HG03108 (cell line): ENCODE results near the gene OSTC.

Experiments used
- ATAC-seq: cut with Tn5 transposase; IDR thresholded peaks from one replicate; pipeline ENCODE4 v1.9.1; 2021; ENCODE audit warnings: moderate library complexity; ENCODE audit not compliant: unreplicated experiment

The OSTC gene

GRCh38 chr4:108644237-108644636 lies 6.2 kb upstream of the OSTC start:
- no peak for ATAC-seq

- no peak for ATAC-seq
These were observed 3.7 kb upstream of the OSTC start for GRCh38 chr4:108646706-108647105.

GRCh38 chr4:108649863-108650211 lies 562 bp upstream of the OSTC start:
- peak; percentile 14 for ATAC-seq

DNA sequence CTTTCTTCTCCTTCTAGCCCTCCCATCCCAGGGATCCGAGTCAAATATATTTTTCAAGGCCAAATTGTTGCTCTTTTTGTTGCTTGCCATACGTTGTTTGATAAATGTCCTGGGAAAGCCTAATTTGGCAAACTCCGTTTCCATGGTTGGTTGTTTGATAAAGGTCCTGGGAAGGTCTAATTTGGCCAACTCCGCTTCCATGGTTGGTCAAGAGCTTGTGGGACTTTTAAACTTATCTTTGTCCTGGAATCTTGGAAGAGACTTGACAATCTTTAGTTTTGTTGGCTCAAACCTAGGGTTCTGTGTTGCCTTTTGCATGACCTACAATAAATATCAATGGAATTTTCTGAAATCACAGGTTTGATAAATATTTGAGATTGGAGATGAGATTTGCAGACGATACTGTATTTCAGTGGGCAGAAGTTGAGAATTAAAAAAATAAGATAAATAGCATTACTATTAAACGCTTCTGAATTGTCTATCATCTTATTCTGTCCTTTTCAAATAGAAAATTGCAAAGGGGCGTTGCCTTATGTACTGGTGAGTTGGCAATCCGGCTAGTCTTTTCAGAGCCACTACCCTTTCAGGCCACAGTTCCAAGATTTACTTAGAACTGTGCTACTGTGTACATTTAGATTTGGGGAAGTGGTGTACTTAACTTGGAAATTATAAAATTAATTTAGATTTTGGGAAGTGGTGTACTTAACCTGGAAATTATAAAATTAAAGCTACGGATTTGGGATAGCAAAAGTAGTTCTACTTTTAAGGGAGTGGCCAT lies 804 bp downstream of the OSTC start:
- no peak for ATAC-seq

DNA sequence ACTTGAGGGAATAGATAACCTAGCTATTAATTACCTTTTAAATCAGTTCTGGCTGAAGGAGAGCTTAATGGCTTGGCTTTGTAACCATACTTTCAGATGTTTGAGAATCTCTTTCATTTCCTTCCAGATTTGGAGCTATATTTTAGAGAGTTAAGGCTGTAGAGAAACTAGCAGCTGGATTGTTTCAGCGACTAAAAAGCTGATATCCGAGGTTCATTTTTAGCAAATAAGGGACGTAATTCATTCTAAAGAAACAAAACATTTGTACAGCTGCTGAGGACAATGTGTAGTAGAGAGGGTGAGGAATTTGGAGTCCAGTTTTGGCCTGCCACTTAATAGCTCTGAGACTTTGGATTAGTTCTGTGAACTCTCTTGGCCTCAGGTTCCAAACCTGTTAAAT lies 12.2 kb downstream of the OSTC start:
- ATAC-seq: no peak

GRCh38 chr4:108674356-108674977 lies 24.1 kb downstream of the OSTC start:
- ATAC-seq: no peak

DNA sequence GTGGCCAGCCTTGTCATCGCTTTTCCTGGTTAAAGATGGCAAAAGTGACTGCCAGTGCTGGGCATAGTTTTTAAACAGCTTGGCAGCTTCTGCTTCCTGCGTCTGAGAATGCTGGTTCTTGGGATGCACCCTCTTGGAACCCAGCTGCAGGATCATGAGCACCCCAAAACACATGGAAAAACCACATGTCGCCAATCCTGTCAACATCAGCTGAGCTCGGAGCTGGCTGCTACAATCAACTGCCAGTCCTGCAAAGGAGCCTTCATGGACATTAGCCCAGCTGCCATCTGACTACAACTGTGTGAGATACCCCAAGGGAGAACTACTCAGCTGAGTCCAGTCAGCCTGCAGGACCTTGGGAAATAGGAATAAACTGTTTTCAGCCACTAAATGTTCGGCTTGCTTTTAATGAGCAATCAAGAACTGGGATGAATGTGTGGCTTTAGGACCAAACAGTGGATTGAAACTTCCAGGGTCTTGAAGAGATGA lies 31.0 kb downstream of the OSTC start:
- no peak for ATAC-seq

DNA sequence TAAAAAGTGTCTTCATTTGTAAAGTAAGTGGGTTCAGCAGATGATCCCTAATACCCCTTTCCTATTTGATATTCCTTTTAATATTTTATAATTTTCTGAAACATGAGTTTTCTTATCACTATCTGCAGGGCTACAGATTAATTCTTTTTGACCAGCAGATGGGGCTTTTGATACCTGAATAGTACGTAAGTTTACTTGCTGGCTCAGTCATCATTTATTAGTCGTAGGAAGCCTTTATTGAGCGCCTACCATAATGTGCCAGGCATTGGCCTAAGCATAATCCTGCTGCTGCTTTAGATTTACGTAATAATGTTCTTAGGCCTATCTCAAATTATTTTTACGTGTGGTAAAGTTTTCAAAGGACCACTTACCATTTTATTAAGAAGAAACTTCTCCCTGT lies 33.1 kb downstream of the OSTC start:
- ATAC-seq: no peak

- no peak for ATAC-seq
These were observed 34.8 kb downstream of the OSTC start for GRCh38 chr4:108685036-108685686.

- no peak for ATAC-seq
These were observed 40.3 kb downstream of the OSTC start for GRCh38 chr4:108690738-108691137.

DNA sequence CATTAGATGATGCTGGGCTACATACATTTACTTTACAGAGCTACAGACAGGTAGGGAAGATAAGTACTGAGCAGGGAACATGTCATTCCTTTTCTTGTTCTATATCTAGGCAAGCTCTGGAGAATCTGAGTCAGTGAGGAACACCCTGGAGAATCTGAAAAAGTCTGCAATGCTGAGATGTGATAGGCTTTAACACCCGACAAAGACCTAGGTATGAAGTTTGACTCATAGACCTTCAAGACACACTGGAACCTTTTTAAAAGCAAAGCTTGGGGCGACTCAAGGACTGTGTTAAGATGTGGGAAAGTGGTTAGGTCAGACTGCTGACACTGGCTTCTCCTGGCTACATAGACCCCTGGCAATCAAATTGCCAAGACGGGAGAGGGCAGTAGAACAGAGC lies 42.8 kb downstream of the OSTC start:
- ATAC-seq: no peak

- ATAC-seq: no peak
These were observed 43.4 kb downstream of the OSTC start for GRCh38 chr4:108693819-108694218.

DNA sequence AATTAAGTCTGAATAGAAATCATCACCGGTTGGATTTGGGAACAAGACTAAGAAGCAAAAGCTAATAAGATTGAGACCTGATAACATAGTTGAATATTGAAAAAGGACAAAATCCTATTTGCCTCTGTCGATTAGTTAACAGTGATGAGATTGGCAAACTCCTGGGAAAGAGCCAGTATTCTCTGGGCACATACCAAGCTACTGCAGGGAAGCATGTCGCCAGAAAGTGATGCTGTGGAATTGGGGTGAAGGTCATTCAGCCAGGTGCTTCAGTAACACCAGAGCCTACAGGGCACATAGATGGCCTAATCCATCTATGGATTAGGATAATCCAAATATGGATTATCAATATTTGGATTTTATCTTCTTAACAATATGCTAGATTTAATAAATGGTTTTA lies 44.0 kb downstream of the OSTC start:
- no peak for ATAC-seq

DNA sequence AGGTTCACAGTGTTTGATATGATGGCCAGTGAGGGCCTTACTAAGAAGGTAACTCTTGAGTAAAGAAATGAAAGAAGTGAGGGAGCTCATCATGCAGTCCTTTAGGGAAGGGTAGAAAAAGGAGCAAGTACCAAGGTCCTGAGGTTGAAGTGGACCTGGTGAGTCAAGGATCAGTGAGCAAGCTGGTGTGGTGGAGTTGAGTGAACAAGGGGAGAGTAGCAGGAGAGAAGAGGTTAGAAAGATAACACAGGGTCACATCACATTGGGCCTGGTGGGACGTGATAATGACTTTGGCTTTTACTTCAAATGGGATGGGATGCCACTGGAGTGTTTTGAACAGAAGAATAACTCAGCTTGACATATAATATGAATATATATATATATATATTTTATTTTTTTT lies 44.7 kb downstream of the OSTC start:
- ATAC-seq: no peak

- no peak for ATAC-seq
These were observed 45.8 kb downstream of the OSTC start for GRCh38 chr4:108696160-108696559.

DNA sequence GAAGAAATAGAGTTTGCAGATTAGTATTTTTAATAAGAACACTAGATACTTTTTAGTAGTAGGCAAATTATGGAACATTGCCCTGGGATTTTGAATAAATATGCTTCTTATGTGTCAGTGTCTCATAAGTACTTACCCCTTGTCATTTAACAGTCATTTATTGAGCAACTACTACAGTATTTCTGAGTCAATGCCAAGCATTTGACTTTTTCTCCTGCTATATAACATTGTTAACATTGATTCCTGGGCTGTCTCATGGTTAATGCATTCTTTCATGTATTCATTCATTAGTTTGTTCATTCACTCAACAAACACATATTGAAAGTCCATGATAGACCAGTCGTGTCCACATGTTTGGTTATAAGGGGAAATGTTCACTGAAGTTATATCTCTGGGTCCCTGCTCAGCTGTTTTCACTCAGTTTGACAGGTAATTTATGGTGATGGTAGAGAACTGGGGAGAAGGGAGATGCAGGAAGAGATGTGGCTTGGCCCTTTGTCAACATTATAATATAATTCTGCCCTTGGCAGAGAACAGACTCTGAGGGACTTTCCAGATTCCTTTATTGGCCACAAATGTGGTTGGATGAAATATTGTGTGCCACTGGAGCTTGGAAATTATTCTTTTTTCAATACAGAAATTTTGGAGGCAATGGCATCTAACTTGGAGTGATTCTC lies 49.8 kb downstream of the OSTC start:
- no peak for ATAC-seq

DNA sequence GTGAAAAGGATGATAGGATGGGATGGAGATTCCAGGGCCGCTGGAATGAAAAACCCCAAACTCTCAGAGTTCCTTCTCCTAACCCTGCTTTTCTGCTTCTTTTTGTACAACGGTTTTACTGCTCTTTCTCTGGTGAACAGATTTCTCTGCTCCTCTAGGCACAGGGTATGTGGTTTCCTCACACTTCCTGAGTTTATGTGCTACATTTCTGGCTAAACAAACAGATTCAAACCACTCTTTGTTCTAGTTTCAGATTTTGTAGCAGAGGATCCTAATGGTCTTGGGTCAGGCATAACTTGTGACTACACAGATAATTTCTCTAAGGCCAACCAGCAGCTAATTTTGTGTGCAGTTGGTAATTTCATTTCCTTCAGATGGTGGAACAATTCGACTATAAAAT lies 52.6 kb downstream of the OSTC start:
- no peak for ATAC-seq

DNA sequence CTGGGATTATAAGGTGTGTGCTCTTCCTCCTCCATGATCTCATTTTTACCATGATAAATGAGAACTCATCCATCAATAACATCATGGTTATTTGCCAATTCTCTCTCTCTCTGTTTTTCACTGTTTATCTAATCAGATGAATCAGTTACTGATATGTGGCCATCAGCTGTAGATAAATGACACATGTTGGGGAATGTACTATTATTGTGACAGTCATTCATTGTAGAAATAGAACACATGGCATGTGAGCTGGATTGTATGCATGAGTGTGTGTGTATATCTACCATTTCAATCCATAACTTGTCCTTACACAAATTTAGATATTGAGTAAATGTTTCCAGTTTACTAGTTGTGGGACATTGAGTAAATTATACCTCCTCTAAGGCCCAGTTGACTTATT lies 53.0 kb downstream of the OSTC start:
- ATAC-seq: no peak

DNA sequence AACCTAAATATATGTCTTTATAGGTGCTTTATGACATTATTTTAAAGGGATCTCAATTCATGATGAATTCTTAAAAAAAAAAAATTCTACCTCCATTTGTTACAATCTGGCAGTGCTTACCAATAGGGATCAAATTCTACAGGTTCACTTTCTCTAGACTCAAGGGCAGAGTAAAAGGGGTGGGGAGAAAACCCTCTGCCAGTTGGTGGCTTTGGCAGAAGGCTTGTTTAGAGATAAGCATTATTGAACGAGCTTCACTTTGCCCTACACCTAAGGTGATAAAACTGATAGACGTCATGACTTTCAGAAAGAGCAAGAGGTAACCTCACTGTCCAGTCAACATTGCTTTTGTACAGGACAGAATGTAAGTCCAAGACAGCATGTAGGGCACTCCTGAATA lies 53.6 kb downstream of the OSTC start:
- no peak for ATAC-seq

DNA sequence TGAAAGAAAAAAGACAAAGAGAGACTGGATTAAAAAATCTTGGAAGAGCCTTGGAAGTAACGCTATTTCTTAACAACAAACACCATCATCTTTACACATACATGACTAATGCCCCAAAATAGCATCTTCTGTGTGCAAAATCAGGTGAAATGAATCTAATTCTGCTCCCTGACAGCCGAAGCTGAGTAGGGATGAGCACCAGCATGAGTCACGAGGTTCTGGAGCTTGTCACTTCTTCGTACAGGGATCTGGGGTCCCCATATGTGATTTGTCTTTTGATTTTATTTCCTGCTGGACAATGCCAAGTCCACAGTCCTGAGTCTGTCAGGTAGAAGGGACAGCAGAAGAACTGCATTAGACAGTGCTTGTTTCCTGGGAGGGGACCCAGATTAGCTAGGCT lies 55.9 kb downstream of the OSTC start:
- ATAC-seq: no peak

DNA sequence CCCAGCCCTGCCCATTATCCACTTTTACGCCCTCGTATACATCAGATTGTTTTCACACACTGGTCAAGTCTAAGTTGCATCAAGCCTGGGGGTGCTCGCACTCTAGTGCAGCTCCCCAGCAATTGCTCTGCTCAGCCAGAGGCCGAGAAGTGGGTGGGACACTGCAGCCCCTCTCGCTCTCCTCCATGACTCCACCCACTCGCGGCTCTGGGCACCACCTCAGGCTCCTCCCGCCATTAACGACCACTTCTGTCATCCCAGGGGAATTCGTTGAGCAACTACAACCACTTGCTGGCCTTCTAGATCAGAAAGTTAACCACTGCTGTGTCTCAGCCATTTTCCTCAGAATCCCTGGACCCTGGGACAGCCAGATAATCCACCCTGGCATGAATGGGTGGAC lies 58.8 kb downstream of the OSTC start:
- ATAC-seq: no peak

GRCh38 chr4:108709722-108710121 lies 59.3 kb downstream of the OSTC start:
- ATAC-seq: no peak
